Forelimb muscle (tissue), 1 donor: ENCODE data around the gene CDYL. TPM values are rescaled to one million over a fixed set of nuclear protein-coding genes. Genes with fewer than 3 reads are reported as not detected.

Experiments
- DNase-seq: peaks from one replicate; pipeline ENCODE4 v3.0.0-alpha.2; 2013; ENCODE audit warnings: low read depth
- polyA plus RNA-seq: library from polyadenylated mRNA; unstranded; fragments of 120-200 nt; gene quantifications from one replicate; pipeline ENCODE4 v1.2.1, GENCODE V29; 2013; ENCODE audit not compliant: insufficient read length

CDYL gene
- polyA plus RNA-seq, 1 donor = 16.3 TPM

DNA sequence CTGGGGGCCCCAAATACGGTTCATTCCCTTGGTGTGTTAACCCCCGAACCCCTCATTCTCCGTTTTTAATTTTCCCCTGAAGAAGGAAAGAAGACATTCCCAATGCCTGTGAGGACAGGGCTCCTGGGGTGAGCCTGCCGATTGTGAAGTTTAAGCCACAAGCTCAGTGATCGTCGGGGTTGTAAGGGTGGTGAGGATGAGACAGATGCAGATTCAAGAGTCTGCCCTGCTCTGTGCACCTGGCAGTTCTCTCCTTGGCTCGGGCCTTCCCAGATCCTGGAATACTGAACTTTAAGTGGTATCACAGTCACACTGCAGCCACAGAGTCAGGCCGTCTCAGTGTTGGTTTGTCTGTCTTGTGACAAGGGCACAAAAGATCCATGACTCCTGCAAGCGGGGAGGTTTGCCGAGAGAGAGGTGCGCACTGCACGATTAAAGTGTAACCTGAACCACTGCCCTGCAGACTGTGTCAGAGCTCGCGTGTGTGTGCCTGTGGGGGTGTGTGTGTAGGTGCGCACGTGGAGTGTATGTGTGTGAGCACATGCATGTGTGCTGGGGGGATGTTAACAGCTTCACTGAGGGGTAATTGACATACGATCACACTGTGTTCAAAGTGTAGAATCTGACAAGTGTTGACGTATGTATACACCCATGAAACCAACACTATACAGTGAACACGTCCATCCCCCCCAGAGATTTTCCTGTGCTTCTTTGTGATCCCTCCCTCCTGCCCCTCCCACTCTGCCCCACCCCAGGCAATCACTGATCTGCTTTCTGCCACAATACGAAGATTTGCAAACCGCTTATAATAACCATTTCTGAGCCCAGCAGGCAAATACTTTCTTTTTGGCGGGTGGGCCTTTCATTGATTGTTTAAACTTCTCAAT lies 188.7 kb downstream of the CDYL start:
- no peak for DNase-seq

GRCh38 chr6:4965562-4966389 lies 189.6 kb downstream of the CDYL start:
- DNase-seq = no peak

- DNase-seq = no peak
Observed at GRCh38 chr6:4967301-4968030, 191.3 kb downstream of the CDYL start.

- DNase-seq = no peak
Observed at GRCh38 chr6:4969609-4970285, 193.5 kb downstream of the CDYL start.

- no peak for DNase-seq
Observed at GRCh38 chr6:4970739-4971395, 194.7 kb downstream of the CDYL start.

DNA sequence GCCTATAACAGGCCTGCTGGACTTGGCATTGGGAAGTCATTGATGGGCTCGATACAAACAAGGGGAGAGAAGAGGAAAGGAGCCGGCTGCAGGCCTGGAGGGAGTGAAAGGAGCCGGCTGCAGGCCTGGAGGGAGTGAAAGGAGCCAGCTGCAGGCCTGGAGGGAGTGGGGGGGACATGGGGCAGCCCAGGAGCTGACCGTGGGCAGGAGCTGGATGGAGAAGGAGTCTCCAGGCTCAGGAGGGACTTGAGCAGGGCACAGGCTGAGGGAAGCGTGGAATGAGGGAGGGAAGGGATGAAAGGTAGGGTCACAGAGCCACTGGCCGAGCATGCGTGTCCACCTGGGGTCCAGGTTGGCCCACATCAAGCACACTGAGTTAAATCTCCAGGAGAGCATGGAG lies 195.6 kb downstream of the CDYL start:
- DNase-seq = no peak

- no peak for DNase-seq
Observed at GRCh38 chr6:4972438-4972837, 196.2 kb downstream of the CDYL start.

GRCh38 chr6:4973415-4973814 lies 197.2 kb downstream of the CDYL start:
- DNase-seq = no peak

GRCh38 chr6:4973982-4974745 lies 198.0 kb downstream of the CDYL start:
- DNase-seq = peak; percentile 59

- DNase-seq = no peak
Observed at GRCh38 chr6:4974962-4975361, 198.8 kb downstream of the CDYL start.

GRCh38 chr6:4975506-4975905 lies 199.3 kb downstream of the CDYL start:
- DNase-seq = peak; percentile 38

DNA sequence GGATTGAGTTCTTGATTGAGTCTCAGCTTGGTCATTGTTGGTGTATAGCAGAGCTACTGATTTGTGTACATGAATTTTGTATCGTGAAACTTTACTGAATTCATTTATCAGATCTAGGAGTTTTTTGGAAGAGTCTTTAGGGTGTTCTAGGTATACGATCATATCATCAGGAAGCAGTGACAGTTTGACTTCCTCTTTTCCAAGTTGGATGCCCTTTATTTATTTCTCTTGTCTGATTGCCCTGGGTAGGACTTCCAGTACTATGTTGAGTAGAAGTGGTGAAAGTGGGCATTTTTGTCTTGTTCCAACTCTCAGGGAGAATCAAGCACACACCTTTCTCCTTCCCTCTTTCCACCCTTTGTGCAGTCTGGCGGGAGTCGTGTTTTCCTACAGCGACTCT lies 201.3 kb downstream of the CDYL start:
- DNase-seq = no peak

DNA sequence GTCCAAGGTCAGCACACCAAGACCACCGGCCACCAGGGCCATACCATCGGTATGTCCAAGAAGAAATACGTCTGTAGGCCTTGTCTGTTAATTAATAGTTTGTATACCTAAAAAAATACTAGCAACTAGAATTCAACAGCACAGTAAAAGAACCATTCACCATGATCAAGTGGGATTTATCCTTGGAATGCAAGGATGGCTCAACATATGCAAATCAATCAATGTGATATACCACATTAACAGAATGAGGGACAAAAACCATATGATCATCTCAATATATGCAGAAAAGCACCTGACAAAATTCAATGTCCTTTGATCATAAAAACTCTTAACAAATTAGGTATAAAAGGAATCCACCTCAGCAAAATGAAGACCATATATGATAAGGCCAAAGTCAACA lies 203.2 kb downstream of the CDYL start:
- no peak for DNase-seq

- DNase-seq = no peak
Observed at GRCh38 chr6:4981761-4982160, 205.6 kb downstream of the CDYL start.

DNA sequence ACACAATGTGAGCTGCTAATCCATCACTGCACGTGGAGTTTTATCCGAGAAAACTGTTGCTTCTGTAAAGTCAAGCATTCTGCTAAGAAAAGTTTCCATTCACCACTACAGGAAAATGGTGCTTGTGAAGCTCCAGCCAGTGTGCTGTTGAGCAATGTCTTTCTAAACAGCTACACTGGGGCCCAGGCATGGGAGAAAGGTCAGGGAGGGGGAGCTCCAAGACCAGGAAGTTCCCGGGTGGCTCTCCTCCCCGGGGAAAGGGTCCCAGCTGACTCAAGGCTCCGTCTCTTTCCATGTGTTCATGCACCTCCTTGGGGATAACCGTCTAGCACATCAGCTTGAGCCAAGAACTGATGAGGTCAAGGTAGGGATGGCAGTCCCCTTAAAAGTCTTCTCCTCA lies 207.1 kb downstream of the CDYL start:
- DNase-seq = no peak

DNA sequence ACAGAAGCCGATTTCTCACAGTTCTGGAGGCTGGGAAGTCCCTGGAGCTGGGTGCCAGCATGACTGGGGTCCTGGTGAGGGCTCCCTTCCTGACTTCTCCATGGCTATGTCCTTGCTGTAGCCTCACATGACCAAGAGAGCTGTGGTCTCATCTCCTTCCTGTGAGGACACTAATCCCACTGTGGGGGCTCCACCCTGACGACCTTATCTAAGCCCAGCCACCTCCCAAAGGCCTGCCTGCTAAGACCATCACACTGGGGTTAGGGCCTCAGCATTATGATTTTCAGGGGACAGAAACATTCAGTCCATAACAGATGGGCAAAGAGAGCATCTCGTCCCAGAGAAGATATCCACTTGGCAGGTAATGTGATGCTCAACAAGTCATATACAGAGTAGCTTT lies 210.8 kb downstream of the CDYL start:
- no peak for DNase-seq

- DNase-seq = no peak
Observed at GRCh38 chr6:4987432-4987831, 211.2 kb downstream of the CDYL start.

DNA sequence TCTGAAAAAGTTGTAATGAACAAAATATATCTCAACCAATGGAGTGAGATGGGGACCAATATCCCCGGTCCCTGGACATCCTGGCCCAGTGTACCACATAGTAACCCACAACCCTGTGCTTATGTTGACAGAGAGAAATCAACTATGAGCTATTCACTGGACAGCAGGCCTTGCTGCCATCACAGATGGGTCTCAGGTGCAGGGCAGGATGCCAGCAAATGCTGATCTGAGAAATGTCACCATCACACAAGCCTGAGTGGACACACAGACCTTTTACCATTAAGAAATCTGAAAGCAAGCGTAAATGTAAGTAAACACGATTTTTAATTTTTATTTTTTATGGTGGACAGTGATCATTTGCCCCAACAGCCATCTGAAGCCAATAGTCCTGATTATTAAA lies 218.5 kb downstream of the CDYL start:
- no peak for DNase-seq

DNA sequence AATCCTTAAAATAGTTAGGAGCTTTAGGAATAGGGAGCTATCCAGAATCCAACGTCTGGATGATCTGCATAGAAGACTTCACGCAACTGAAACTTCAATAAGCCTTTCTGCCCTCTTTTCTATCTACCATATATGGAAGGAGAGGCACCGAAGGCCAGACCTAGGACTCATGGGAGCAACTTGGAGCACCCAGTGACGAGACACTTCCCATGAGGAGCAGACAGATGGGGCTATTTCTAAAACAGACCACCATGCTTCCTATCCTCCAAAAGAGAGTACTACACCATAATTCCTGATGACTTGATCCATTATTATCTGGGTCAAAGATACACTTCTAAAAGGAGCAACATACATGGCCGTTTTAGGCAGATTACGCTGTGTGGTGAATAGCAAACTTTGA lies 221.7 kb downstream of the CDYL start:
- no peak for DNase-seq

DNA sequence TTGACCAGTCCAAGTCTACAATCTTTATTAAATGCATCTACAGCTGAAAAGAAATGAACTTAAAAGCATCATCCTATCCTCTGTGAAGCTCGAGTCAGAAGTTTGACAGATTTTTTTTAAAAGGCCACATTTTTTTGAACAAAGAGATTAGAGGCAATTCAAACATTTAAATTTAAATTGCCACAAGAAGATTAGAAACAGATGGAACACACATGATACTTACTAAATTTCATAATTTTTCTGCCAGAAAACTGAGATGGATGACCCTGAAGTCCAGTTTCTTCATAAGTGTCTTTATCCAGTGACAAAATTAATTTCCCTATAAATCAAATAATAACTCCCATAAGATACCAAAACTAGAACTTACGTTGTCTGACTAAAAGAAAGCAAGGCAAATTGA lies 223.4 kb downstream of the CDYL start:
- no peak for DNase-seq
